ENCODE measurements around the gene TPSD1.
"Not testable (repeated sequence)": the region's sequence is repeated elsewhere in the genome, so short reads cannot be mapped to it uniquely, and the experiment has no call there.

TPSD1 gene

GRCh38 chr16:1255276-1256122 lies at the start of gene TPSD1:
TSS of gene TPSD1 (plus strand) at chr16:1256069. CDS start at chr16:1256281, 212 bp downstream.
- DNase-seq (ENCODE audit: low spot score): not testable (repeated sequence)

GRCh38 chr16:1206326-1206725 lies 49.5 kb upstream of the TPSD1 start:
- peak; percentile 40 for DNase-seq (ENCODE audit: low spot score)

GRCh38 chr16:1206786-1207185 lies 49.1 kb upstream of the TPSD1 start:
- DNase-seq (ENCODE audit: low spot score): no peak

- DNase-seq (ENCODE audit: low spot score): no peak
These were observed 47.5 kb upstream of the TPSD1 start for GRCh38 chr16:1208239-1208830.

GRCh38 chr16:1209081-1209480 lies 46.8 kb upstream of the TPSD1 start:
- DNase-seq (ENCODE audit: low spot score): no peak

GRCh38 chr16:1210461-1210860 lies 45.4 kb upstream of the TPSD1 start:
- no peak for DNase-seq (ENCODE audit: low spot score)

- DNase-seq (ENCODE audit: low spot score): no peak
These were observed 44.2 kb upstream of the TPSD1 start for GRCh38 chr16:1211451-1212268.

GRCh38 chr16:1212616-1213194 lies 43.2 kb upstream of the TPSD1 start:
- DNase-seq (ENCODE audit: low spot score): no peak

GRCh38 chr16:1213231-1213630 lies 42.6 kb upstream of the TPSD1 start:
- DNase-seq (ENCODE audit: low spot score): no peak

- no peak for DNase-seq (ENCODE audit: low spot score)
These were observed 42.0 kb upstream of the TPSD1 start for GRCh38 chr16:1213796-1214372.

GRCh38 chr16:1214719-1215118 lies 41.1 kb upstream of the TPSD1 start:
- no peak for DNase-seq (ENCODE audit: low spot score)

GRCh38 chr16:1215574-1216295 lies 40.1 kb upstream of the TPSD1 start:
- DNase-seq (ENCODE audit: low spot score): no peak

GRCh38 chr16:1216296-1216619 lies 39.6 kb upstream of the TPSD1 start:
- DNase-seq (ENCODE audit: low spot score): no peak

- no peak for DNase-seq (ENCODE audit: low spot score)
These were observed 39.0 kb upstream of the TPSD1 start for GRCh38 chr16:1216681-1217400.

GRCh38 chr16:1217526-1217925 lies 38.3 kb upstream of the TPSD1 start:
- no peak for DNase-seq (ENCODE audit: low spot score)

- no peak for DNase-seq (ENCODE audit: low spot score)
These were observed 37.6 kb upstream of the TPSD1 start for GRCh38 chr16:1218061-1218929.

- no peak for DNase-seq (ENCODE audit: low spot score)
These were observed 36.8 kb upstream of the TPSD1 start for GRCh38 chr16:1218930-1219611.

GRCh38 chr16:1220098-1220728 lies 35.7 kb upstream of the TPSD1 start:
- no peak for DNase-seq (ENCODE audit: low spot score)
